ENCODE data around the gene FHL2.

Gene FHL2

GRCh38 chr2:105445976-105446375 is 47.1 kb upstream of the FHL2 start:
- H3K36me3 ChIP-seq (ENCODE audit: low read length), result no peaks in the 10 kb centered on the region
- no peak overlapping the region for H3K4me3 ChIP-seq (ENCODE audit: insufficient read depth, low read length, poor library complexity, severe bottlenecking)
- no peaks in the 10 kb centered on the region for H3F3A ChIP-seq (ENCODE audit: insufficient read depth)
- H3K27ac ChIP-seq (ENCODE audit: low read depth, low read length), result no peak overlapping the region
- no peak overlapping the region for H3K4me2 ChIP-seq (ENCODE audit: low read depth, low read length, poor library complexity, severe bottlenecking)
- H3K27me3 ChIP-seq (ENCODE audit: low read length), result no peaks in the 10 kb centered on the region
- no peaks in the 10 kb centered on the region for H3K9me3 ChIP-seq (ENCODE audit: insufficient read depth, low read length)
- H2AFZ ChIP-seq (ENCODE audit: low read depth, low read length, severe bottlenecking), result no peak overlapping the region
- no peak for TF ChIP-seq EZH2phosphoT487 (conservative IDR thresholded peaks at IDR 0.05; ENCODE audit: low read length)
- TF ChIP-seq CTCF (IDR thresholded peaks at IDR 0.05; ENCODE audit: insufficient read depth, low read length, poor library complexity, severe bottlenecking), result no peak
- H3K9ac ChIP-seq (ENCODE audit: low read length), result no peak overlapping the region
- no peaks in the 10 kb centered on the region for H3K79me2 ChIP-seq (ENCODE audit: insufficient read depth, low read length)
- H4K20me1 ChIP-seq (ENCODE audit: low read depth, low read length), result no peaks in the 10 kb centered on the region
- no peaks in the 10 kb centered on the region for H3K9me2 ChIP-seq (replicated peaks; ENCODE audit: insufficient read depth, low read length)

- Histone ChIP-seq H3K9ac (ENCODE audit: low read length) (no peak overlapping the region), H2AFZ (ENCODE audit: low read depth, low read length, severe bottlenecking) (no peak overlapping the region), H3K27ac (ENCODE audit: low read depth, low read length) (no peak overlapping the region), H3K4me2 (ENCODE audit: low read depth, low read length, poor library complexity, severe bottlenecking) (no peak overlapping the region), H3K9me3 (ENCODE audit: insufficient read depth, low read length) (no peaks in the 10 kb centered on the region), H3K9me2 (replicated peaks; ENCODE audit: insufficient read depth, low read length) (no peaks in the 10 kb centered on the region), H3K79me2 (ENCODE audit: insufficient read depth, low read length) (no peaks in the 10 kb centered on the region), H3K36me3 (ENCODE audit: low read length) (no peaks in the 10 kb centered on the region), H3K4me3 (ENCODE audit: insufficient read depth, low read length, poor library complexity, severe bottlenecking) (no peak overlapping the region), H3K27me3 (ENCODE audit: low read length) (no peaks in the 10 kb centered on the region), H3F3A (ENCODE audit: insufficient read depth) (no peaks in the 10 kb centered on the region), H4K20me1 (ENCODE audit: low read depth, low read length) (no peaks in the 10 kb centered on the region)
- TF ChIP-seq EZH2phosphoT487 (conservative IDR thresholded peaks at IDR 0.05; ENCODE audit: low read length) (no peak), CTCF (IDR thresholded peaks at IDR 0.05; ENCODE audit: insufficient read depth, low read length, poor library complexity, severe bottlenecking) (no peak)
Measured at GRCh38 chr2:105445498-105445897, 46.6 kb upstream of the FHL2 start.

- no peak overlapping the region for H2AFZ ChIP-seq (ENCODE audit: low read depth, low read length, severe bottlenecking)
- no peak overlapping the region for H3K27ac ChIP-seq (ENCODE audit: low read depth, low read length)
- no peak overlapping the region for H3K4me2 ChIP-seq (ENCODE audit: low read depth, low read length, poor library complexity, severe bottlenecking)
Measured at GRCh38 chr2:105443617-105444598, 45.1 kb upstream of the FHL2 start.

More at GRCh38 chr2:105443617-105444598, 45.1 kb upstream of the FHL2 start:
- H3K27me3 ChIP-seq (ENCODE audit: low read length), result no peaks in the 10 kb centered on the region
- H3K9me3 ChIP-seq (ENCODE audit: insufficient read depth, low read length), result no peaks in the 10 kb centered on the region
- no peaks in the 10 kb centered on the region for H3F3A ChIP-seq (ENCODE audit: insufficient read depth)
- H4K20me1 ChIP-seq (ENCODE audit: low read depth, low read length), result no peaks in the 10 kb centered on the region
- H3K9me2 ChIP-seq (replicated peaks; ENCODE audit: insufficient read depth, low read length), result no peaks in the 10 kb centered on the region
- H3K79me2 ChIP-seq (ENCODE audit: insufficient read depth, low read length), result no peaks in the 10 kb centered on the region
- H3K36me3 ChIP-seq (ENCODE audit: low read length), result no peaks in the 10 kb centered on the region
- H3K9ac ChIP-seq (ENCODE audit: low read length), result no peak overlapping the region
- no peak overlapping the region for H3K4me3 ChIP-seq (ENCODE audit: insufficient read depth, low read length, poor library complexity, severe bottlenecking)
- TF ChIP-seq CTCF (IDR thresholded peaks at IDR 0.05; ENCODE audit: insufficient read depth, low read length, poor library complexity, severe bottlenecking) (no peak), EZH2phosphoT487 (conservative IDR thresholded peaks at IDR 0.05; ENCODE audit: low read length) (no peak)

All from SU-DHL-6 (cell line).